Stomach (tissue), 4 donors: ENCODE measurements around the gene NGRN.
A peak's percentile ranks its signal among the peaks of the same experiment; 100 is the strongest.

Source experiments
- CTCF ChIP-seq, 7 experiments: fragments of 450-650 bp in 4 of 7; fragments of 200-600 bp in 3 of 7; sonication (generic) in 3 of 7; IDR thresholded peaks; one replicate each; pipeline ENCODE4 v1.5.1; 2016 to 2019; ENCODE audit warnings: antibody characterized with exemption in 7 of 7, control low read depth in 2 of 7, mild to moderate bottlenecking in 1 of 7
- EP300 ChIP-seq: sonication (generic); formaldehyde crosslinking; IDR thresholded peaks from one replicate; pipeline ENCODE4 v1.6.1; 2017; ENCODE audit warnings: antibody characterized with exemption
- POLR2A ChIP-seq, 4 donors: fragments of 450-650 bp; IDR thresholded peaks; one replicate each; pipeline ENCODE4 v1.6.1; 2016; ENCODE audit warnings: antibody characterized with exemption in 4 of 4, control low read depth in 2 of 4, mild to moderate bottlenecking in 1 of 4, moderate library complexity in 1 of 4
- POLR2AphosphoS5 ChIP-seq, 3 donors: sonication (generic); formaldehyde crosslinking; IDR thresholded peaks; one replicate each; pipeline ENCODE4 v1.6.1; 2016; ENCODE audit warnings: antibody characterized with exemption in 3 of 3

GRCh38 chr15:90232941-90233386 is 32.5 kb upstream of the NGRN start:
- no peak for TF ChIP-seq POLR2A (IDR thresholded peaks at IDR 0.05)
- peak in 3 of 7 experiments; percentile 11 to 51 (median 23) for TF ChIP-seq CTCF (IDR thresholded peaks at IDR 0.05)
- TF ChIP-seq POLR2AphosphoS5 (IDR thresholded peaks at IDR 0.05), result no peak
- no peak for TF ChIP-seq EP300
